CD4-positive, alpha-beta T cell treated with Interferon alpha-2 for 1 hour (primary cell): Measurements from ENCODE around the gene LTO1.
"Not testable (repeated sequence)": the region's sequence is repeated elsewhere in the genome, so short reads cannot be mapped to it uniquely, and the experiment has no call there.

Source experiments
- DNase-seq, 2 donors: peaks; one replicate each; pipeline ENCODE4 v3.0.0-alpha.2; 2020 to 2022

Gene LTO1

GRCh38 chr11:69700278-69701140 lies 25.4 kb upstream of the LTO1 start:
- DNase-seq, result no peak

GRCh38 chr11:69699213-69699612 lies 24.1 kb upstream of the LTO1 start:
- DNase-seq, result no peak

GRCh38 chr11:69698362-69698761 lies 23.2 kb upstream of the LTO1 start:
- DNase-seq, result no peak

DNA sequence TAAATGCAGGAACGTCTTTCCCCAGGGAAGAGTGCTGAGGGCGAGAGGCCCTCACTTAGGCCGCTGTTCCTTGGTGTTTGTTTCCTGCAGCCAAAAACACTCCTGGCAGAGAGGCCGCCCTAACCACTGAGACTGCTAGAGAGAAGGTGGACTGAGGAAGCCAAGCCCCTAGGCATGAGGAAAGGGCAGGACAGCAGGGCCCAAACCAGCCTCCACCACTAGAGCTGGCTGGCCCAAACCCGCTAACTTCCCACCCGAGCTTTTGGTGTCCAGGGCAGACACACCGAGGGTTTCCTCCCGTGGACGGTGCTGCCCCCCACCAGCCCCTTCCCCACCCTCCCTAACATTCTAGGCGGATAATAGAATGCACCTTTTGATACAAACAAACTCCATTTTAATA lies 22.7 kb upstream of the LTO1 start:
- no peak for DNase-seq

DNA sequence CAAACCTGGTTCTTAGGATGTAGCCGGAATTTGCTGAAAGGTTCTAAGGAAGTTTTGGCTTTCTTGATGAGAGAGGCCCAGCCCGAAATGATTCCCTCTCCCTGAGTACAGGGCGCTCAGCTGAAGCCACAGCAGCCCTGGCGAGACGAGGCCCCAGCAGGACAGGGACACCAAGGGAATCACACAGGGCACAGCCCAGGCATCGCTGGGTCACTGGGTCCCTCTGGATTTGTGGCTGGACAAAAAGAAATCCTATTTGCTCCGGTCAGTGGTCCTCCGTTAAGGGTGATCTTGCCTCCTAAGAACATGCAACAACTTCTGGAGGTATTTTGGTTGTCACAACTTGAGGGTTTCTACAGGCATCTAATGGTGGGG lies 22.3 kb upstream of the LTO1 start:
- no peak for DNase-seq

DNA sequence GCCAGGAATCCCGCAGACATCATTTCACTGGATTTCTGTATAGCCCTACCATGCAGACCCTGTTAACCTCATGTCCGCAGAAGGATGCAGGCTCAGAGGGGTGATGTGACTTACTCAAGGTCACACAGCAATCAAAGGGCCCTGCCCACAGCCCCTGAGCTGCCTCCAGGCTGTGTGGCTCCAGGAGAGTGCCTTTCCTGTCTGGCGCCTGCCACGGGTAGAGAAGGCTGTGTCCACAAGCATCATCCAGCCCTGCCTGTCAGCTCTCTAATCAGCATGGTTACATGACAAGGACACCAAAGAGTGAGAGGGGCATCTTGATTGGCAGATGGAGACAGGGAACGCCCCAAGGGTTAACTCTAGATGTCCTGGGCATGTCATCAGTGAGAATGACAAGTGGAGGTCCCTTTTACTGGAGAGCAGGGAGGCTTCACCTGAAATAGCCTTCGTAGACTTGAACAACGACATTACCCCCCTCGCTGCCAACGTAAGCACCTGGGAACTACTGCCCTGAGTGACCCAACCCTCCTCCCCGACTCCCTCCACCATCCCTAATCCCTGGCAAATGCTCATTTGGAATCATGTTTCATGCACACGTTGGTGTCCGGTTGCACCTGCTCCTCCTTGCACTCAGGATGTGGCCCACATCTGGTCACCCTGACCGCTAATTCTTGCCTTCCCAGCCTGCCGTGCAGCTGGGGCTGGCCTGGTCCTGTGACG lies 21.8 kb upstream of the LTO1 start:
- no peak for DNase-seq

GRCh38 chr11:69695995-69696394 lies 20.8 kb upstream of the LTO1 start:
- not testable (repeated sequence) for DNase-seq

- no peak for DNase-seq
Measured at GRCh38 chr11:69695581-69695980, 20.4 kb upstream of the LTO1 start.

DNA sequence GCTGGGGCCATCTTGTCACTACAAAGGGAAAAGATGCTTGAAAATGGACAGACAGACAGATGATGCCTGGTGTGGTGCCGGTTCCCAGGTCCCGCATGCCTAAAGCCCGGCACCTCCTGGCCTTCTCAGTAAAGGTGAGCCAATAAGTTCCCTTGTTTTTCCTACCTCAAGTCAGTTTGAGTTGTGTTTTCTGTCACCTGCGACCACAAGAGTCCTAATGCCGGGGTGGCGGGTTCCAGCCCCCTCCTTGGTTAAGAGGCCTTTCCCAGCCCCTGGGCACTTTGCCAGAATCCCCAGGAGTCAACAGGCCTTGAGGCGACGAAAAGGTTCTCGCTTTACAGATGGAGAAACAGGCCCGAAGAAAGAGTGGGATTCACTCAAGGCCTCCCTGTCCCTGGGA lies 19.6 kb upstream of the LTO1 start:
- no peak for DNase-seq

DNA sequence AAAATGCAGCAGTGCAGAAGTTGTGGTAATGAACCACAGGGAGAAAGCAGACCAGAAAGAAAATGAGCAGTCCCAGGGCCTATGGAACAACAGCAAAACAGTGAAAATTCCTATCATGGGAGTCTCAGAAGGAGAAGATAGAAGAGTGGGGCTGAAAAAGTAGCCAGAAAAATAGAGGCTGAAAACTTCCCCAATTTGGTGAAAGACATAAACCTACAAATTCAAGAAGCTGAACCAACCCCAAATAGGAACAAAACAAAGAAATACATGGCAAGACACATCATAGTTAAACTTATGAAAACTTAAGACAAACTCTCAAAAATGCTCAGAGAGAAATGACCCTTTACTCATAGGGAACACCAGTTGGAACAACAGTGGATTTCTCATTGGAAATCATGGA lies 17.3 kb upstream of the LTO1 start:
- no peak for DNase-seq

DNA sequence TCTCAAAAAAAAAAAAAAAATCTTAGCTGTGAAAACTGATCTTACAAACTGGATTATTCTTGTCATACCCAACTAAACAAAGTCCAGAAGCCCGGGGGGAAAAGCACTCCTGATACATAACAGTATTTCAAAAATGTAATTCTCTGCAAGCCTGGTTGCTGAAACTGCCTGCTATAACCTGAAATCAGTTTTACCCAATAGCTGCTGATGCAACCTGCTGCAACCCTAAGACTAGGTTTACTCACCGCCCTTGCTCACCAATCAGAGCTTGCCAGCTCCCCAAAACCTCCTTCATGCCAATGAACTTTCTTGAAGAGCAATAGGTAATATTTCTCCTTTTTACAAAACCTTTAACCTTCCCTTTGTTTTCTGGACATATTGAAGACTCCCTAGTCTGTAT lies 16.3 kb upstream of the LTO1 start:
- no peak for DNase-seq

DNA sequence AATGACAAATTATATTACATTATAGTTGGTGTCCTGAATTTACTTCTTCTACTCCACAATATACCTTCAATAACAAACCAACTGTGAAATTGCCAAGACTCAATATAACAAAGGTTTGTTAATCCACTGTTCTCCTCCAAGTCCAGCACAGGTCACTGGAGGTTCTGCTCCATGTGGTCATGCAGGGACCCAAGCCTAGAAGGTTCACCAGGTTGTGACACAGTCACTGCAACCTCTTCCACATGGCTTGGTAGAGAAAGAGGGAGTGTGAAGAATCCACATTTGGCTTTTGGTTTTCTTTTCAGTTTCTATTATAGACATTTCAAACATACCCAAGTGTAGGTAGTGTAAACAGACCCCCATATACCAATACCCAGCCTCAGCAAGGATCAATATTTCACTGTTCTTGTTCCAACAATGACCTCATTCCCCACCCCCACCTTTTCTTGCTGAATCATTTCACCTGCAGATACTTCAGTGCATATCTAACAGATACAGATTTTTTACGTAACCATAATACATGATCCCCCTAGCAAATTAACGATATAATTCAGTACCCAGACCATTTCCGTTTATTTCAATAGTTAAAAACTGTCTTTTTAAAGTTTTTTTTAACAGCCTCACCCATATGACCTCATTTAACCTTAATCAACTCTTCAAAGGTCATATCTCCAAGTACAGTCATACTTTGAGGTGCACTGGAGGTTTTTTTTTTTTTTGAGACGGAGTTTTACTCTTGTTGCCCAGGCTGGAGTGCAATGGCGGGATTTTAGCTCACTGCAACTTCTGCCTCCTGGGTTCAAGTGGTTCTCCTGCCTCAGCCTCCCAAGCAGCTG lies 14.5 kb upstream of the LTO1 start:
- DNase-seq, result no peak

GRCh38 chr11:69687969-69688771 lies 13.0 kb upstream of the LTO1 start:
- not testable (repeated sequence) for DNase-seq

DNA sequence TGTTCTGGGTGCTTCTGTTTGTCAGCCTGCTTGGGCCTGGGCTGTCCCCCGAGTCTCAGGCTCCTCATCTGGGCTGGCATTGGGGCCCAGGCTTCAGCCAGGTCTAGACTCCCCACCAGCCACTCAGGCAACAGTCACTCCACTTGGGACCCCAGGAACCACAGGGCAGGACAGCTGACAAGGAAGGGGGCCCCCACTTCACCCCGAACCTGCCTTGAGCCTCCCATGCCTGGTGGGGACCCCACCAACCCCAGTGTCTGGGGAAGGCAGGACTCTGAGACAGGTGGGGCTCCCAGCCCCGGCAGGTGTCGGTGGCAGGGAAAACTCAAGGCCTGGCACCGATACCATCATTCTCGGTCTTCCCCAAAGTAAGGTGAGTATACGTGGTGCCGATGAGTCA lies 11.7 kb upstream of the LTO1 start:
- DNase-seq, result no peak

DNA sequence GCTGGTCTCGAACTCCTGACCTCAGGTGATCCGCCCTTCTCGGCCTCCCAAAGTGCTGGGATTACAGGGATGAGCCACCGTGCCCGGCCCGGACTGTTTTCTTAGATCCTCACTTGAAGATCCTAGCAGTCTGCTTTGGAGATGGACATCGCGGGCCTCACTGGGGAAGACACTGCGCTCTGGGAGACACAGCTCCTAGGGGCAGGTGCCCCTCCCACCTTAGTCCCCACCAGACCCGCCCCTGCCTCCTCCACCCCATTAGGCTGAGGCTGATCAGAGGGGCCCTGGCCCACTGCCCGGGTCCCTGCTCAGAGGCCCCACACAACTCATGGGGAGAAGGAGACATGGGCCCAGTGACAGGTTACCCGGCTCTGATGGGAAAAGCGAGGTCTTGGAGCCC lies 11.3 kb upstream of the LTO1 start:
- DNase-seq, result no peak

GRCh38 chr11:69685348-69685747 lies 10.2 kb upstream of the LTO1 start:
- no peak for DNase-seq

GRCh38 chr11:69684651-69685050 lies 9.5 kb upstream of the LTO1 start:
- DNase-seq, result no peak

DNA sequence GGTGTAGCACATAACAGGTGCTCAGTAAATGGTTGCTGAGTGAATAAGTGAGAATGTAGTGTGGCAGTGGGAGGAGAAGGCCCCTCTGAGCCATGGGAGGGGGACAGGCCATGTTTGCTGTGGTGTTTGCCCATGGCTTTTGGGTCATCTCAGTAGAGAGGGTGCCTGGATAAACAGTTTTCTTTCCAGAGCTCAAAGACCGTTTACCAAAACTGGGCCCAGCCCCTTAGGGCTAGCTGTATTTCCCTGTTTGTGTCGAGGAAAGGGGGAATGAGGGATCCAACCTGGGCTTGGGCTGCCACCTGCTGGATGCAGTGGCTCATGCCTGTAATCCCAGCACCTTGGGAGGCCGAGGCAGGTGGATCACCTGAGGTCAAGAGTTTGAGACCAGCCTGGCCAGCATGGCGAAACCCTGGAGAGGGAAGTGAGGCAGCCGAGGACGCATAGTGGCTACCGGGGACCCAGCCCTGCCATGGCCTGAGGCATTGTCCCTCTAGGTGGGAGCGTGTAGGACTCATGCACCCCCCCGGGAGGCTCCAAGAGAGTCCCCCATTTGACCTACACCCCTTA lies 8.7 kb upstream of the LTO1 start:
- no peak for DNase-seq

DNA sequence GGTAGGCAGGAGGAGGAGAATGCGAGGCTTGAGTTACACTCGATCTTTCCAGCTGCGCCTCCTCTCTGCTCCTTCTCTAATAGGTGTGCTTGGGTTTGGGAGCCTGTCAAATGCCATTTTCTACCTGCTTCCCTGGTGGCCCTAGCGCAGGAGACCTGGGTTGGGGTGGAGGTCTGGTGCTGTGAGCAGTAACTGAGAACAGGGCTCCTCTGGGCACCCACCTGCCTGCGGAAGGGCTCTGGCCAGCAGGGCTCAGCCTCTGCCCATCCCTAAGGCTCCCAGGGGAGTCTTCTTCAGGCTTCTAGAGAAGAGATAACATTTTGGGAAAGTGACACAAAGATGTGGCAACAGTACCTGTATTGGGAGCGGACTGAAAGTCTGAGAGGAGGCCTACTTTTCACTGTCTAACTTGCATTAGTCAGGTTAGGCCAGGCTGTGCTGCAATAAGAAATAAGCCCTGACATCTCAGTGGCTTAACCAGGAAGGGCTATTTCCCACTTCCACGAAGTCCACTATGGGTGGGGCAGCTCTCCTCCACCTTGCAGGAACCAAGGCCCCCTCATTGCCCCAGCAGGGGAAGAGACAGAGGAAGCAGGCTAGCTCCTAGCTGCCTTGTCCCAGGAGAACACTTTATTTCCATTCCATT lies 7.7 kb upstream of the LTO1 start:
- no peak for DNase-seq

DNA sequence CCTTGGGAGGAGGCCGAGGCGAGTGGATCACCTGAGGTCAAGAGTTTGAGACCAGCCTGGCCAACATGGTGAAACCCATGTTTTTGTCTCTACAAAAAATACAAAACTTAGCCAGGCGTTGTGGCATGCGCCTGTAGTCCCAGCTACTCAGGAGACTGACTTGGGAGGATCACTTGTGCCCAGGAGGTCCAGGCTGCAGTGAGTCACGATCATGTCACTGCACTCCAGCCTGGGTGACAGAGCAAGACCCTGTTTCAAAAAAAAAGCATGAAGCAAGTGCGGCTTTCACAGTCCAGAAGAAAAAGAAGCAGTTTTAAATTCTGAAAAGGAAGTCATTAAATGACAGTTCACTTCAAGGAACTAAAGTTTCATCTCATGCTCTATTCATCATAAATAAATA lies 7.1 kb upstream of the LTO1 start:
- no peak for DNase-seq

DNA sequence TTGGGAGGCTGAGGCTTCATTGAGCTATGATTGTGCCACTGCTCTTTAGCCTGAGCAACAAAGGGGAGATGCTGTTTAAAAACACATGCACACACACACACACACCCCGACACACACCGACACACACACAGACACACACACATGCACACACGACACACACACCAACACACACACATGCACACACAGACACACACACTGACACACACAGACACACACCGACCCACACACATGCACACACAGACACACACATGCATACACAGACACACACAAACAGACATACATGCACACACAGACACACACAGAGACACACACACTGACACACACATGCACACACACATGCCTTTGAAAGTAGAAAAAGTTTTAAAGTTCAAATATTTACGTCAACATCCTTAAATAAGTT lies 5.5 kb upstream of the LTO1 start:
- no peak for DNase-seq

DNA sequence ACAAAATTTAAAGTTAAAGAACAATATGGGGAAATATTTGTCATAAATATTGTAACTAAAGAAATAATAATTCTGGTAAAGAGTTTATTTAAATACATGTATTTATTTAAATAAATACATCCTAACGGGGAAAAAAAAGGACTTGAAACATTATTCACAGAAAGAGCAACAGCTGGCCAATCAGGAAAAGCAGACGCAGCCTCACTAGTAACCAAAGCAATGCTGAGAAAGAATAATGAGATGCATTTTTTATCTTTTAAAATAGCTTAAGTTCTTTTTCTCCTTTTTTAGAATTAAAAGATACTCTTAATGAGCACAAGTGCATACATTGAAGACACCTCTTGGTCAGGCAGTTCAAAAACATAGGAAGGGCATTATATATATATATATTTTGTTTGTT lies 2.6 kb upstream of the LTO1 start:
- no peak for DNase-seq
